Kidney epithelial cell (primary cell): ENCODE data around the gene CALML3. TPM values are rescaled to one million over a fixed set of nuclear protein-coding genes. Genes with fewer than 3 reads are reported as not detected.

Source experiments
- DNase-seq: peaks from one replicate; pipeline ENCODE4 v3.0.0-alpha.2; 2010; ENCODE audit warnings: low read depth
- H3K27me3 ChIP-seq: 2 replicates; pipeline ENCODE4 v1.6.0; 2011; ENCODE audit warnings: low read length; ENCODE audit not compliant: control insufficient read depth, insufficient read depth
- H3K36me3 ChIP-seq: 2 replicates; pipeline ENCODE4 v1.5.1; 2011; ENCODE audit warnings: low read length; ENCODE audit not compliant: control insufficient read depth, insufficient read depth
- H3K4me3 ChIP-seq: 2 replicates; pipeline ENCODE4 v1.5.1; 2011; ENCODE audit warnings: low read depth, mild to moderate bottlenecking, control low read depth, low read length
- CTCF ChIP-seq: IDR thresholded peaks from 2 replicates; pipeline ENCODE4 v1.5.1; 2011; ENCODE audit warnings: mild to moderate bottlenecking, moderate library complexity, low read length, control low read depth, inconsistent platforms; ENCODE audit not compliant: insufficient read depth, poor library complexity, severe bottlenecking
- total RNA-seq: library from RNA; depleted of rRNA; stranded (reverse); fragments of >200 nt; gene quantifications from 2 replicates; pipeline ENCODE4 v1.2.3, GENCODE V29; 2015

CALML3 gene
- total RNA-seq, 1 donor from 2014 or later, result not detected

DNA sequence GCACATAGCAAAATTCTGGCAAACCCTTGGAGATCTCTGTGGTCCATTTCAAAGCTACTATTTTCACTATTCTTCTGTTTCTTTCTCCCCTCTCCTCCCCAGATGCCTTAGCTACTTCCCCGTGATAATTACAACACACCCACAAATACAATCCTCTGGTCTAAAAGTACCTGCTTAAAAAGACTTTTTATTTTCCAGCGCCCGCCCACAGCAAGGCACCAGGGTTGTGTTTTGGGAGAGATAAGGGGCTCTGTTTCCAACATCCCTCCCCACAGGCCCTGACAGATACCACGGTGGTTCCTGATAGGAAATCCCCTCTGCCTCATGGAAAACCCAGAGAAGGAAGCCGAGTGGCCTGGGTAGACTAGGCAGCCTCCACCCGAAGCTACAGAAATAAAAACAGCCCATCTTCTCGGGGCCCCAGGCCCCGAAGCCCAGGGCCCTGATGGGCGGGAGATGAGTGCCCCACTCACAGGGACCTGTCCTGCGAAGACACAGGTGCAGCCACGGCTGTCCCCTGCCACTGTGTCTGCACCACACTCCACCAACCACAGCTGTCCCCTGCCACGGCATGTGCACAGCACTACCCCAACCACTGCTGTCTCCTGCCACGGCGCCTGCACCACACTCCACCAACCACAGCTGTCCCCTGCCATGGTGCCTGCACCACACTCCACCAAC lies 45.1 kb upstream of the CALML3 start:
- no peak for TF ChIP-seq CTCF
- Histone ChIP-seq H3K4me3 (no peak overlapping the region), H3K27me3 (no peaks in the 10 kb centered on the region), H3K36me3 (no peaks in the 10 kb centered on the region)
- no peak for DNase-seq

GRCh38 chr10:5480162-5480941 lies 44.4 kb upstream of the CALML3 start:
- no peak for DNase-seq
- Histone ChIP-seq H3K27me3 (no peaks in the 10 kb centered on the region), H3K36me3 (no peaks in the 10 kb centered on the region), H3K4me3 (no peak overlapping the region)
- TF ChIP-seq CTCF, result no peak

DNA sequence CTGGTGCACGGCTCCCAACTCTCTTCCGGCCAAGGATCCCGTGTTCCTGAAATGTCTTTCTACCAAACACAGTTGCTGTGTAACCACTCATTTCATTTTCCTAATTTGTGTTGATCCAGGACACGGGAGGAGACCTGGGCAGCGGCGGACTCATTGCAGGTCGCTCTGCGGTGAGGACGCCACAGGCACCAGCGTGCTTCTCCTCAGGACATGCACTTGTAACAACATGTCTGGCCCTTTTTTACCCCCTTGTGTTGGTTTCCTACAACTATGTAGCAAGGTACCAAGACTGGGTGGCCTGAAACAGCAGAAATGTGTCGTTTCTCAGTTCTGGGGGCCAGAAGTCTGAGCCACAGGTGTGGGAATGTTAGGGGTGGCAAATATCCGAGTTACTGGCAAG lies 43.6 kb upstream of the CALML3 start:
- Histone ChIP-seq H3K4me3 (no peak overlapping the region), H3K27me3 (no peaks in the 10 kb centered on the region), H3K36me3 (no peaks in the 10 kb centered on the region)
- no peak for TF ChIP-seq CTCF
- DNase-seq, result no peak

GRCh38 chr10:5482016-5482415 lies 42.7 kb upstream of the CALML3 start:
- no peak for TF ChIP-seq CTCF
- Histone ChIP-seq H3K36me3 (no peaks in the 10 kb centered on the region), H3K4me3 (no peak overlapping the region), H3K27me3 (no peaks in the 10 kb centered on the region)
- no peak for DNase-seq

DNA sequence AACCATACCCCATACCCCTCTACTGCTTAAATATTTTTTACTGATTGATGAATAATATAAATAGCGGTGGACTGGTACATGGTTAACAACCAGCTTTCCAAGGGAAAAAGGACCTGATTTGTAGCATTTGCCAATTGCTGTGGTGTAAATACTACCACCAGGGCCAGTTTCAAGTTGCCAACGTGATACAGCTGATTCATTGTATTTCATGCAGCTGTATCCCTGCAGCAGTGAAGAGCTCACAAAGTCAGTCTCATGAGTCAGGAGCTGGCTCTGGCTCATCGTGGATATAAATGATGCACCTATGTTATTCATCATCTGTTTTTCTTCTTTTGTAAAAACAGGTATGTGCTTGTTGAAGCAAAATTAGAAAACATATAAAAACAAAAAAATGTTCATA lies 40.6 kb upstream of the CALML3 start:
- TF ChIP-seq CTCF, result no peak
- Histone ChIP-seq H3K36me3 (no peaks in the 10 kb centered on the region), H3K4me3 (no peak overlapping the region), H3K27me3 (no peaks in the 10 kb centered on the region)
- no peak for DNase-seq
